HEK293T (cell line): Measurements from ENCODE around the gene HNRNPU.

Source experiments
- BHLHE40 ChIP-seq: fragments of 450-650 bp; IDR thresholded peaks from 2 replicates; pipeline ENCODE4 v1.6.1; 2016; ENCODE audit warnings: mild to moderate bottlenecking, moderate library complexity, borderline replicate concordance
- ELF4 ChIP-seq: fragments of 450-650 bp; IDR thresholded peaks from 2 replicates; pipeline ENCODE4 v1.6.1; 2017; ENCODE audit warnings: antibody characterized with exemption
- L3MBTL2 ChIP-seq: fragments of 450-650 bp; conservative IDR thresholded peaks from 2 replicates; pipeline ENCODE4 v1.6.1; 2016; ENCODE audit warnings: mild to moderate bottlenecking
- PKNOX1 ChIP-seq: fragments of 450-650 bp; IDR thresholded peaks from 2 replicates; pipeline ENCODE4 v1.6.1; 2016

GRCh38 chr1:244850896-244851295 lies 13.4 kb downstream of the HNRNPU start:
- TF ChIP-seq BHLHE40: no peak
- TF ChIP-seq PKNOX1: no peak
- TF ChIP-seq L3MBTL2: no peak
- TF ChIP-seq ELF4: no peak; the same call in 1 of the 2 replicates
